Spleen (tissue), 7 donors: ENCODE data around the gene OR2T27.
A peak's percentile ranks its signal among the peaks of the same experiment; 100 is the strongest.

ENCODE experiments used
- POLR2AphosphoS5 ChIP-seq, 3 donors: sonication (generic); formaldehyde crosslinking; IDR thresholded peaks; one replicate each; pipeline ENCODE4 v1.5.1; 2017; ENCODE audit warnings: antibody characterized with exemption in 3 of 3
- TF ChIP-seq, protein P1 (sequence below), 11 experiments: fragments of 200-600 bp in 7 of 11; fragments of 450-650 bp in 4 of 11; sonication (generic) in 4 of 11; IDR thresholded peaks in 8 of 11; conservative IDR thresholded peaks in 3 of 11; 1 replicate in 7 of 11; 2 replicates in 4 of 11; pipeline versions ENCODE4 v1.4.0 to v1.8.0; 2016 to 2021; ENCODE audit warnings: antibody characterized with exemption in 11 of 11, inconsistent platforms in 4 of 11, mild to moderate bottlenecking in 1 of 11
- donor health status: DM: no; HTN: no; CAD: no; lungs with moderate emphysema.
- donor health status: DM: no; HTN: no; CAD: no.
- donor health status: DM: no; HTN: no; CAD: no.

DNA sequence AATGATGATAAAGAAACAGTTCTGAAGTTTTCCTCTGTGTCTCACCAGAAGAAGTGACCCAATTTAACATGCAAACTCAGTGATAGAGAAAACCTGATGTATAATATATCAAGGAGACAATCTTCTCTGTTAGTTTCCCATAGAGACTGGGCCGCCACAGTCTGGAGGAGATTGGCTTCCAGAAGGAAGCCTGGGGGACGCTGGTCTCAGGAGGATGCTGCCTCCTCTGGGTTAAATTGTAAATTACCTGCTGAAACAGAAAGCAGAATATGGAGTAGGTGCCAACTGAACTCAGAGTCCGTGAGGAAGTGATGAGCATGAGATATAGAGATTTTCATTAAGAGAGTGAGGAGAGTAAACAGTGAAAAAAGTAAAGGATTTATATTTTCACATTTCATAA lies 31.5 kb upstream of the OR2T27 start:
- TF ChIP-seq, protein P1, sequence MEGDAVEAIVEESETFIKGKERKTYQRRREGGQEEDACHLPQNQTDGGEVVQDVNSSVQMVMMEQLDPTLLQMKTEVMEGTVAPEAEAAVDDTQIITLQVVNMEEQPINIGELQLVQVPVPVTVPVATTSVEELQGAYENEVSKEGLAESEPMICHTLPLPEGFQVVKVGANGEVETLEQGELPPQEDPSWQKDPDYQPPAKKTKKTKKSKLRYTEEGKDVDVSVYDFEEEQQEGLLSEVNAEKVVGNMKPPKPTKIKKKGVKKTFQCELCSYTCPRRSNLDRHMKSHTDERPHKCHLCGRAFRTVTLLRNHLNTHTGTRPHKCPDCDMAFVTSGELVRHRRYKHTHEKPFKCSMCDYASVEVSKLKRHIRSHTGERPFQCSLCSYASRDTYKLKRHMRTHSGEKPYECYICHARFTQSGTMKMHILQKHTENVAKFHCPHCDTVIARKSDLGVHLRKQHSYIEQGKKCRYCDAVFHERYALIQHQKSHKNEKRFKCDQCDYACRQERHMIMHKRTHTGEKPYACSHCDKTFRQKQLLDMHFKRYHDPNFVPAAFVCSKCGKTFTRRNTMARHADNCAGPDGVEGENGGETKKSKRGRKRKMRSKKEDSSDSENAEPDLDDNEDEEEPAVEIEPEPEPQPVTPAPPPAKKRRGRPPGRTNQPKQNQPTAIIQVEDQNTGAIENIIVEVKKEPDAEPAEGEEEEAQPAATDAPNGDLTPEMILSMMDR (IDR thresholded peaks at IDR 0.05 in 8 of 11, conservative IDR thresholded peaks at IDR 0.05 in 3 of 11) = peak in 7 of 11 experiments; percentile 25 to 56 (median 43)
- no peak for TF ChIP-seq POLR2AphosphoS5 (IDR thresholded peaks at IDR 0.05)
